ENCODE measurements around the gene DNMT3A. TPM values are rescaled to one million over a fixed set of nuclear protein-coding genes. Genes with fewer than 3 reads are reported as not detected.

Gene DNMT3A
- total and polyA plus RNA-seq, 2 donors from 2014 or later, result 6.5 to 31.4 TPM

DNA sequence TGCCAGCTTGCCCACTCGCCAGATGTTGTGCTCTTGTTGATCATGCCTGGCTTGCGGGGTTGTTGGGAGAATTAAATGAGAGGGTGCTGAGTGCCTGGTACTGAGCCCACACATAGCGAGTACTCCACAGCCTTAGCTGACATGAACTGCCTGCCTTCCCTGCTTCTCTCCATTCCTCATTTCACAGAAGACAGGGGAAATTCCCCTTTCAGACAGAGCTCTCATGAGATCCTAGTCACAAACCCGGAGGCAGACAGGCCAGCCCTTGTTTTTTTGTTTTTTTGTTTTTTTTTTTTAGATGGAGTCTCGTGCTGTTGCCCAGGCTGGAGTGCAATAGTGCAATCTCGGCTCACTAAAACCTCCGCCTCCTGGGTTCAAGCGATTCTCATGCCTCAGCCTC is 17.1 kb upstream of the DNMT3A start:
- FAIRE-seq, result no peak
- H3K36me3 ChIP-seq (ENCODE audit: control insufficient read depth in 2 of 3, insufficient read depth in 3 of 3, low read length in 3 of 3), result no peaks in the 10 kb centered on the region
- no peak overlapping the region for H3K27ac ChIP-seq (ENCODE audit: low read depth in 2 of 2, low read length in 2 of 2)
- DNase-seq, result no peak
- peaks cover 0 to 6% (median 0%) of the 10 kb centered on the region in 3 donors for H3K4me1 ChIP-seq (ENCODE audit: control insufficient read depth in 2 of 3, insufficient read depth in 2 of 3, low read depth in 1 of 3, low read length in 3 of 3)
- H3K9ac ChIP-seq (ENCODE audit: low read length in 3 of 3), result no peak overlapping the region
- intact Hi-C loops (cut with DNase I), result no loop called here
- H3K9me3 ChIP-seq (ENCODE audit: control insufficient read depth in 2 of 3, insufficient read depth in 1 of 3, low read length in 3 of 3), result no peaks in the 10 kb centered on the region
- no peak overlapping the region for H3K4me3 ChIP-seq (ENCODE audit: low read length in 3 of 3)
- TF ChIP-seq, protein P1, sequence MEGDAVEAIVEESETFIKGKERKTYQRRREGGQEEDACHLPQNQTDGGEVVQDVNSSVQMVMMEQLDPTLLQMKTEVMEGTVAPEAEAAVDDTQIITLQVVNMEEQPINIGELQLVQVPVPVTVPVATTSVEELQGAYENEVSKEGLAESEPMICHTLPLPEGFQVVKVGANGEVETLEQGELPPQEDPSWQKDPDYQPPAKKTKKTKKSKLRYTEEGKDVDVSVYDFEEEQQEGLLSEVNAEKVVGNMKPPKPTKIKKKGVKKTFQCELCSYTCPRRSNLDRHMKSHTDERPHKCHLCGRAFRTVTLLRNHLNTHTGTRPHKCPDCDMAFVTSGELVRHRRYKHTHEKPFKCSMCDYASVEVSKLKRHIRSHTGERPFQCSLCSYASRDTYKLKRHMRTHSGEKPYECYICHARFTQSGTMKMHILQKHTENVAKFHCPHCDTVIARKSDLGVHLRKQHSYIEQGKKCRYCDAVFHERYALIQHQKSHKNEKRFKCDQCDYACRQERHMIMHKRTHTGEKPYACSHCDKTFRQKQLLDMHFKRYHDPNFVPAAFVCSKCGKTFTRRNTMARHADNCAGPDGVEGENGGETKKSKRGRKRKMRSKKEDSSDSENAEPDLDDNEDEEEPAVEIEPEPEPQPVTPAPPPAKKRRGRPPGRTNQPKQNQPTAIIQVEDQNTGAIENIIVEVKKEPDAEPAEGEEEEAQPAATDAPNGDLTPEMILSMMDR (IDR thresholded peaks at IDR 0.05; ENCODE audit: borderline replicate concordance, extremely low read depth, insufficient read depth), result no peak
- H3K27me3 ChIP-seq (ENCODE audit: control insufficient read depth, insufficient read depth, low read length), result no peaks in the 10 kb centered on the region

- Histone ChIP-seq H3K27me3 (ENCODE audit: control insufficient read depth, insufficient read depth, low read length) (no peaks in the 10 kb centered on the region), H3K27ac (ENCODE audit: low read depth in 2 of 2, low read length in 2 of 2) (no peak overlapping the region), H3K9me3 (ENCODE audit: control insufficient read depth in 2 of 3, insufficient read depth in 1 of 3, low read length in 3 of 3) (no peaks in the 10 kb centered on the region), H3K4me3 (ENCODE audit: low read length in 3 of 3) (no peak overlapping the region), H3K4me1 (ENCODE audit: control insufficient read depth in 2 of 3, insufficient read depth in 2 of 3, low read depth in 1 of 3, low read length in 3 of 3) (peaks cover 0 to 6% (median 0%) of the 10 kb centered on the region in 3 donors), H3K9ac (ENCODE audit: low read length in 3 of 3) (no peak overlapping the region), H3K36me3 (ENCODE audit: control insufficient read depth in 2 of 3, insufficient read depth in 3 of 3, low read length in 3 of 3) (no peaks in the 10 kb centered on the region)
- intact Hi-C loops (cut with DNase I), result no loop called here
- FAIRE-seq, result no peak
- TF ChIP-seq, protein P1 (IDR thresholded peaks at IDR 0.05; ENCODE audit: borderline replicate concordance, extremely low read depth, insufficient read depth), result no peak
- DNase-seq, result no peak
Measured at GRCh38 chr2:25358249-25358815, 16.6 kb upstream of the DNMT3A start.

GRCh38 chr2:25356088-25356487 is 14.4 kb upstream of the DNMT3A start:
- intact Hi-C loops (cut with DNase I), result no loop called here
- H3K4me3 ChIP-seq (ENCODE audit: low read length in 3 of 3), result no peak overlapping the region
- no peaks in the 10 kb centered on the region for H3K36me3 ChIP-seq (ENCODE audit: control insufficient read depth in 2 of 3, insufficient read depth in 3 of 3, low read length in 3 of 3)
- FAIRE-seq (no peak), DNase-seq (no peak)
- TF ChIP-seq, protein P1 (IDR thresholded peaks at IDR 0.05; ENCODE audit: borderline replicate concordance, extremely low read depth, insufficient read depth), result no peak
- no peak overlapping the region for H3K9ac ChIP-seq (ENCODE audit: low read length in 3 of 3)
- no peak overlapping the region for H3K27ac ChIP-seq (ENCODE audit: low read depth in 2 of 2, low read length in 2 of 2)
- H3K27me3 ChIP-seq (ENCODE audit: control insufficient read depth, insufficient read depth, low read length), result no peaks in the 10 kb centered on the region
- H3K4me1 ChIP-seq (ENCODE audit: control insufficient read depth in 2 of 3, insufficient read depth in 2 of 3, low read depth in 1 of 3, low read length in 3 of 3), result no peaks in the 10 kb centered on the region
- no peaks in the 10 kb centered on the region for H3K9me3 ChIP-seq (ENCODE audit: control insufficient read depth in 2 of 3, insufficient read depth in 1 of 3, low read length in 3 of 3)

DNA sequence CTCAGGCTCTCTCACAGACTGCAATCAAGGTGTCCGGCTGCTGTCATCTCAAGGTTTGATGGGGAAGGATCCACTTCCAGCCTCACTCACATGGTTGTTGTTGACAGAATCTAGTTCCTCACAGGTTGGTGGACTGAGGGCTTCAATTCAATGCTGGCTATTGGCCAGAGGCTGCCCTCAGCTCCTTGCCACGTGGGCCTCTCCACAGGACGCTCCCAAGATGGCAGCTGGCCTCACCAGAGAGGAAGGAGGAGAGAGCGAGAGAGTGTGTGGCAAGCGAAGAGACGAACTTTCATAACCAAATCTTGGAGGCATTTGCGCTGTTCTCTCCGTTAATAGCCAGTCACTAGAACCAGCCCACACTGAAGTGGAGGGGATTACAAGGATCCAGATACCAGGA is 13.5 kb upstream of the DNMT3A start:
- Histone ChIP-seq H3K9me3 (ENCODE audit: control insufficient read depth in 2 of 3, insufficient read depth in 1 of 3, low read length in 3 of 3) (no peaks in the 10 kb centered on the region), H3K27ac (ENCODE audit: low read depth in 2 of 2, low read length in 2 of 2) (no peak overlapping the region), H3K36me3 (ENCODE audit: control insufficient read depth in 2 of 3, insufficient read depth in 3 of 3, low read length in 3 of 3) (no peaks in the 10 kb centered on the region), H3K9ac (ENCODE audit: low read length in 3 of 3) (no peak overlapping the region), H3K4me3 (ENCODE audit: low read length in 3 of 3) (no peak overlapping the region), H3K4me1 (ENCODE audit: control insufficient read depth in 2 of 3, insufficient read depth in 2 of 3, low read depth in 1 of 3, low read length in 3 of 3) (no peaks in the 10 kb centered on the region), H3K27me3 (ENCODE audit: control insufficient read depth, insufficient read depth, low read length) (no peaks in the 10 kb centered on the region)
- TF ChIP-seq, protein P1 (IDR thresholded peaks at IDR 0.05; ENCODE audit: borderline replicate concordance, extremely low read depth, insufficient read depth), result no peak
- intact Hi-C loops (cut with DNase I), result no loop called here
- DNase-seq, result no peak
- FAIRE-seq, result no peak
